HUES64 (cell line): Measurements from ENCODE around the gene UBL4A.

Source experiments
- H3K27ac ChIP-seq: 2 replicates; pipeline ENCODE4 v1.7.0; 2013; ENCODE audit warnings: low read depth, low read length, inconsistent platforms
- H3K27me3 ChIP-seq: 2 replicates; pipeline ENCODE4 v1.6.1; 2013; ENCODE audit warnings: mild to moderate bottlenecking, low read length; ENCODE audit not compliant: insufficient read depth
- H3K36me3 ChIP-seq: 2 replicates; pipeline ENCODE4 v1.6.1; 2013; ENCODE audit warnings: mild to moderate bottlenecking, low read length; ENCODE audit not compliant: insufficient read depth
- H3K4me1 ChIP-seq: 2 replicates; pipeline ENCODE4 v1.6.1; 2013; ENCODE audit warnings: mild to moderate bottlenecking, low read length, moderate library complexity; ENCODE audit not compliant: insufficient read depth
- H3K4me3 ChIP-seq: 2 replicates; pipeline ENCODE4 v1.5.1; 2013; ENCODE audit warnings: mild to moderate bottlenecking, low read length, moderate library complexity
- H3K9ac ChIP-seq: 2 replicates; pipeline ENCODE4 v1.6.1; 2013; ENCODE audit warnings: mild to moderate bottlenecking, low read depth, low read length
- H3K9me3 ChIP-seq: 2 replicates; pipeline ENCODE4 v1.6.1; 2013; ENCODE audit warnings: low read depth, low read length; ENCODE audit not compliant: insufficient read depth
- WGBS: fragments of 150-250, 120-280 bp; methylation state at CpG from one replicate; pipeline ENCODE4 v1.1.7; 2013; ENCODE audit warnings: missing lambda C conversion rate; 5-methylcytosine and 5-hydroxymethylcytosine counted together

Gene UBL4A

DNA sequence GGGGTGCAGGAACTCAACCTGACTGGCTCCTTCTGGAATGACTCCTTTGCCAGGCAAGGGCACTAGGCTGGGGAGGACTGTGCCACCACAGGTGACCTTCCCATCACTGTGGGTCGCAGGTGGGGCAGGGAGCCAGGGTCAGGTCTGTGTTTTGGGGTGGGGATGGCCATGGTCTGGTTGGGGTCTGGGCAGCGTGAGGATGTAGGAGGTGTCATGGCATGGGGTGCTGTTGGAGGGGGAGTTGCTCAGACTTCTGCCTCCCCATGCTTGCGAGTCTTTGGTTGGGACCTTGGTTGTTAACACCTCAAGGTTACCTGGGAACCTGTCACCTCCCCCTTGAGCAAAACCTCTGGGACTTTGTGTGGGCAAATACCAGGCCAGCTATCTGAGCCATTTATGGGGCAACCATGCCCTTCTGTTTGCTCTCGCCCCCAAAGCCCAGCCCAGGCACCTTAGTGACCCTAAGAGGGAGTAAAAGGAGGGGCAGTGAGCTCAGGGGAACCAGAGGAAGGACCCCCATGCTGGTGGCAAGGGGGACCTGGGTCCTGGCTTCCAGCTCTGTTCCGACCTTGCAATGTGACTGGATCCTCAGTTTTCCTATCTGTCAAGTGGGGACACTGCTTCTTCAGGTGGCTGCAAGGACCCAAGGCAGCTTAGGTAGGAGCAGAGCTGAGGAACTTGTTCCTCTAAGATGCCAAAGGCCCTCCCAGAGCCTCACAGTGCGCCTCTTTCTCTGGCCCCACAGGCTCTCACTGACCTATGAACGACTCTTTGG, 51.8 kb downstream of the UBL4A start:
- H3K9ac ChIP-seq = no peak overlapping the region
- H3K27ac ChIP-seq = no peak overlapping the region
- peaks cover 28% of the 10 kb centered on the region for H3K36me3 ChIP-seq
- 92% methylated on average over 6 of the region's 7 CpGs for WGBS
- H3K27me3 ChIP-seq = no peaks in the 10 kb centered on the region
- H3K4me1 ChIP-seq = 0 out of 2 replicates have a peak, but pooled peaks cover 3% of the 10 kb centered on the region
- H3K9me3 ChIP-seq = no peaks in the 10 kb centered on the region
- no peak overlapping the region for H3K4me3 ChIP-seq
